Measurements from ENCODE around the gene CDCA3.
A peak's percentile ranks its signal among the peaks of the same experiment; 100 is the strongest.

The CDCA3 gene

DNA sequence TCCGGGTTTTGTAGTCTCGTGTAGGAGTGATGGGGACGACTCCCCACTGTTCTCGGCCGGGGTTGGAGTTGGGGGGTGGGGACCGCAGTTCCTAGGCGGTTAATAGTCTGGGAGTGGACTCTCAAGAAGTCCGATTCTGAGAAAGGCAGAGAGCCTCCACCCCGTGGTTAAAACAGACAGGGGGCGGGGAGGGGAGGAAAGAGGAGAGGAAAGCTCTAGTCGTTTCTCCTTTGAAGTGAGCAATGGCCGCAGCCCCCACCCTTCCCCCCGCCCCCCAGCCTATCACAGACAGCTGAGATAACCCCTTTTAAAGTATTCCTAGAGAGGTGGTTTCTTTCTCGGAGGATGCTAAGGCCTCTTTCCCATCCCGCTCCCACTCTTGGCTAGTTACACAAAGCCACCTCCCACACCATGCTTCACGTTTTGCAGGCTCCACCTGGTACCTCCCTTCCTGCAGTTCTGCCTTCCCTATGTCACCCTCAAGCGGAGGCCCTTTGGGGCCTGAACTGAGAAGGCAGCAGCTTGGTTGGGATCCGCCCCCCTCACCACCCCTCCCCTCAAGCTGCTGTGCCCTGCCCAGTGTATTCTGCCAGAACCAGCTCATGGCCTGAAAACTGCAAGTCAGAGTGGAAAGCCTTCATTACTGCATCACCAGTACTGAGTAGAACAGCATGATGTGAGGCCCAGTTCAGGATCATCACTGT lies 1.7 kb upstream of the CDCA3 start:
- peak; percentile 80 to 86 for DNase-seq

DNA sequence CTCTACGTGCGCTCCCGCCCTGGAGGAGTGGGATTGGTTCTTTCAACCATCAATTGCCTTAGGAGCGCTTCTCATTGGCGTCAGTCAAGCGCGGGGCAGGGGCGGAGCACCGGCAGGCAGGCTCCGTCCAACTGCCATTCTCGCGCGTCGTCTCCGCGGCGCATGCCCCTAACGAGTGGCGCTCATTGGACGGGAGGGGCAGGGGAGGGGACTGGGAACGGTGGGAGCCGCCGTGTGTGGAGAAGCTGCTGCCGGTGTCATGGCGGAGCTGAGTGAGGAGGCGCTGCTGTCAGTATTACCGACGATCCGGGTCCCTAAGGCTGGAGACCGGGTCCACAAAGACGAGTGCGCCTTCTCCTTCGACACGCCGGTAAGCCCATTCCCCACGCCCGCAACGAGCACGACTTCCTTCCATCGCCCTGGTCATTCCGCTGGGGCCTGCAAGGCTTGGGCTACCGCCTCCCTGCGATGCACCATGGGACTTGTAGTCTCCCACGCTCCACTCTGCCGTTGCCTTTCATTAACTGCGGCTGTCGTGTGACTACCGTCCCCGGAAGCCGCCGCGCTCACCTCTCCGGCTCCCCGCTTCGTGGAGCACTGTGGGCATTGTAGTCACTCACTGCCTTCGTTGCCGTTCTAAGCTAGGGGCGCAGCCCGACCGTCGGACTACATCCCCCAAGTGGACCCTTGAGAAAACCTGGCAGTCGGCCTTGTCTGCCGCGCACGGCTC lies 1.0 kb upstream of the CDCA3 start, which contains the start of gene USP5:
Gene USP5 (plus strand): TSS at position 230 of the 730 bp plus-strand sequence. CDS start 30 bp downstream, at position 260.
- peak; percentile 97 to 98 for DNase-seq

DNA sequence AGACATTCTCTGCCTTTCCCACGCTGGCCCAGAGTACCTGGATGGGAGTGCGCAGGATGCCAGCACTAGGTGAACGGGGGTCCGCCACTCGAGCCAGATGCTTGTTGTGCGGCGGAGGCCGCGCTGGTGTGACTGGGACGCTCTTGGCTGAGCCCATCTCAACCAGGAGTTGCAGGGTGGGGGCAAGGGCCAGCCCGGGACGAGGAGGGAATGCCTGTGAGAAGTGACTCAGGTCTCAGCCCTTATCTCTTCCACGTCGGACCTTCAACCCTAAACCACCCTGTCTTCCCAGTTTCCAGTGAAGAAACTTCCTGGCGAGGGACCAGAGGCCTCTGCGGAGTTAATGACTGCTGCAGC lies 312 bp downstream of the CDCA3 start:
- no peak for DNase-seq

DNA sequence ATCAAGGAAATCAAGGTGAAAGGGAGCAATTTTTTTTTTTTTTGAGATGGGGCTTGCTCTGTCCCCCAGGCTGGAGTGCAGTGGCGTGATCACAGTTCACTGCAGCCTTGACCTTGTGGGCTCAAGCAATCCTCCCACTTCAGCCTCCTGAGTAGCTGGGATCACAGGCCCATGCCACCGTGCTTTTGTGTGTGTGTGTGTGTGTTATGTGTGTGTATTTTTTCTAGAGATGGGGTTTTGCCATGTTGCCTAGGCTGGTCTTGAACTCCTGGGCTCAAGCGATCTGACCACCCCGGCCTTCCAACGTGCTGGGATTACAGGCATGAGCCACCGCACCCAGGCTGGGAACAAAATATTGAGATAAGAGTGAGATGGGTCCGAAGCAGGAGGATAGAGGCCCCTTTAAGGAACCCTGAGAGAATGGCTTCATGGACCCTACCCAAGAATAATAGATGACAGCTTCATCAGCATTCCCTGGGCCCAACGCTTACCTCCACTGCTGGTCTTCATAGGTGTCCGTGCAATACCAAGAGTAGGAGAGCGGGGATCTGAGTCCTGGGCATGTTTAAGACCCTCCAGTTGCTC lies 1.0 kb downstream of the CDCA3 start:
- DNase-seq: no peak

DNA sequence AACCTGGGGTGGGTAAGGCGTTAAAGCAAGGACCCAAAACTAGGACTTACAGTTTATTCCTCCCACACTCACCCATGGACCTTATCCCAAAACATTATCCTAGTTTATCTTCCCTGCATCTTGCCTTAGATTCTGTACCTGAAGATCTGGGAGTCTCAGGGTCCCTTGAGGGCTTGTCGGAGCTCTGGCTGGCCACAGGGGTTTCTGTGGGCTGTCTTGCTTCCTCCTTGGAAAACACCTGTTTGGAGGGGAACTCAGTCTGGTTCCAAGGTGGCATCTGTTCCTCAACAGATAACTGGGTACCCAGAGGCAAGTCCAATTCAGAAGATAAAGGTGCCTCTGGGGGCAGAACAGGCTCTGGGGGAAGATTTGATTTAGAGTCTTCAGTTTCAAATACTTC lies 1.7 kb downstream of the CDCA3 start:
- DNase-seq: no peak

DNA sequence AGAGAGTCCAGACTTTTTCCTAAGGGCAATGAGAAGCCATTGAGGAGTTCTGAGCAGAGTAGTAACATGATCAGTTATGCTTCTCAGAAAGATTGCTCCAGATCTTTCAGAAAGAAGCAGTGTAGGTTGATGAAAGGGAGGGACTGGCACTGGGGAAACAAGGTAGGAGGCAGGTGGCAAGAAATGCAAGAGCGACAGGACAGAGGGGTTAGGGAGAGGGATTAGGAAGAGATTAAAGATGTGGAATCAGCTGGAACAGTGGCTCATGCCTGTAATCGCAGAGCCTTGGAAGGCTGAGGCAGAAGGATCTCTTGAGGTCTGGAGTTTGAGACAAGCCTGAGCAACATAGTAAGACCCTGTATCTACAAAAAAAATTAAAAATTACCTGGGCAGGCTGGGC lies 3.4 kb downstream of the CDCA3 start:
- DNase-seq: no peak

DNA sequence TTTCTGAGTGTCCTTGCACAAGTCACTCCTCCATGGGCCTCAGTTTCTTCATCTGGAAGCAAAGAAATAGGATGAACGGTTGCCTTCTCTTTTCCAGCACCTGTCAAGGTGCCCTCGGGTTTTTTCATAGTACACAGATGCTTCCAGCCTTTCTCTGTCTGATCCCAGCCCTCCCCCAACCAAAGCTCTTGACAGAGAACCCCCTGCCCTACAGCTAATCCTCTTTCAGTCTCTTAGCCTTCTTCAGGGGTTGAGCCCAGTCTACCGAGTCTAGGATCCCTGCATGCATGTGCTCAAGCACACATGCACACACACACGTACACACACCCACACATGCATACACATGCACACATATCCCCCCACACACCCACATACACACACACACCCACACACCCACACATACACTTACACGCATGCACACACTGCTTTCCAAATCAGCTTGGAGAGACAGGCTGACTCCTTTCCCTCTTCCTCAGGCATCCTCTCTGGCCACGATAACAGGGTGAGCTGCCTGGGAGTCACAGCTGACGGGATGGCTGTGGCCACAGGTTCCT lies 4.7 kb downstream of the CDCA3 start:
- DNase-seq: no peak

DNA sequence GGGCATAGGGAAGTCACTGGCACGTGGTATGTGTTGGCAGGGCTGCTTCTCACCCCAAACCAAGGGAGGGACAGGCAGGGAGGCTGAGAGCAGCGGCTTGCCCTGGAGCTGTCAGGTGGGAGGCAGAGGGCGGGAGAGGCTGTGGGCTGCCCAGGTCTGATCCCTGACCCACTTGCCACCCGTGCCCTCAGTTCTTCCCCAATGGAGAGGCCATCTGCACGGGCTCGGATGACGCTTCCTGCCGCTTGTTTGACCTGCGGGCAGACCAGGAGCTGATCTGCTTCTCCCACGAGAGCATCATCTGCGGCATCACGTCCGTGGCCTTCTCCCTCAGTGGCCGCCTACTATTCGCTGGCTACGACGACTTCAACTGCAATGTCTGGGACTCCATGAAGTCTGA lies 5.7 kb downstream of the CDCA3 start:
- DNase-seq: no peak

DNA sequence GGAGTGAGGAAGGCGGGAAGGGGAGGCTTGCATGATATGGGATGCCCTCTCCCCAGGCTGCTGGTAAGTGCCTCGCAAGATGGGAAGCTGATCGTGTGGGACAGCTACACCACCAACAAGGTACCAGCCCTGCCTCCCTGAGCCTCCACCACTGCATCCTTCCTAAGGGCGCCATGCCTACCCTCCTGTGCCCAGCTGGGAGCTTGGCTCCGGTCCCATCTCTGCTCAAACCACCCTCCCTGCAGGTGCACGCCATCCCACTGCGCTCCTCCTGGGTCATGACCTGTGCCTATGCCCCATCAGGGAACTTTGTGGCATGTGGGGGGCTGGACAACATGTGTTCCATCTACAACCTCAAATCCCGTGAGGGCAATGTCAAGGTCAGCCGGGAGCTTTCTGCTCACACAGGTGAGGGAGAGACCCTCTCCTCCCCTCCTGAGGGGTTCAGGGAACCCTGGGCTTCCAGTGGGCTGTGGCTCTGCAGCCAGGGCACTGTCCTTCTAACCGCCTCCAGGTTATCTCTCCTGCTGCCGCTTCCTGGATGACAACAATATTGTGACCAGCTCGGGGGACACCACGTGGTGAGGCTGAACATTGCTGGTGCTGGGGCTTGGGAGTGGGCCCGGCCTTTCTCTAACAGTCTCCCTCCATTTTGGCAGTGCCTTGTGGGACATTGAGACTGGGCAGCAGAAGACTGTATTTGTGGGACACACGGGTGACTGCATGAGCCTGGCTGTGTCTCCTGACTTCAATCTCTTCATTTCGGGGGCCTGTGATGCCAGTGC lies 7.8 kb downstream of the CDCA3 start:
- no peak for DNase-seq

DNA sequence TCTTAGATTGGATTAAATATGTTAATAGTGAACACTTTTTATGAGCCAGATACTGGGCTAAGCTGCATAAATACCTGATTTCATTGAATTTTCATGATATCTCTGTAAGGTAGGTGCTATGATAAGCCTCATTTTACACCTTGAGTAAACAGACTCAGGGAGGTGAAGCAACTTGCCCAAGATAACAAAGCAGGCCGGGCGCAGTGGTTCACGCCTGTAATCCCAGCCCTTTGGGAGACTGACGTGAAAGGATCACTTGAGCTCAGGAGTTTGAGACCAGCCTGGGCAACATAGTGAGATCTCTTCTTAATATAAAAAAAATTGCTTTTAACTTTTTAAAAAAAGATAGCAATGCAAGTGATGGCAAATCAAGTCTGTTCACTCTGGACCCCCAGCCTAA lies 9.0 kb downstream of the CDCA3 start:
- no peak for DNase-seq

DNA sequence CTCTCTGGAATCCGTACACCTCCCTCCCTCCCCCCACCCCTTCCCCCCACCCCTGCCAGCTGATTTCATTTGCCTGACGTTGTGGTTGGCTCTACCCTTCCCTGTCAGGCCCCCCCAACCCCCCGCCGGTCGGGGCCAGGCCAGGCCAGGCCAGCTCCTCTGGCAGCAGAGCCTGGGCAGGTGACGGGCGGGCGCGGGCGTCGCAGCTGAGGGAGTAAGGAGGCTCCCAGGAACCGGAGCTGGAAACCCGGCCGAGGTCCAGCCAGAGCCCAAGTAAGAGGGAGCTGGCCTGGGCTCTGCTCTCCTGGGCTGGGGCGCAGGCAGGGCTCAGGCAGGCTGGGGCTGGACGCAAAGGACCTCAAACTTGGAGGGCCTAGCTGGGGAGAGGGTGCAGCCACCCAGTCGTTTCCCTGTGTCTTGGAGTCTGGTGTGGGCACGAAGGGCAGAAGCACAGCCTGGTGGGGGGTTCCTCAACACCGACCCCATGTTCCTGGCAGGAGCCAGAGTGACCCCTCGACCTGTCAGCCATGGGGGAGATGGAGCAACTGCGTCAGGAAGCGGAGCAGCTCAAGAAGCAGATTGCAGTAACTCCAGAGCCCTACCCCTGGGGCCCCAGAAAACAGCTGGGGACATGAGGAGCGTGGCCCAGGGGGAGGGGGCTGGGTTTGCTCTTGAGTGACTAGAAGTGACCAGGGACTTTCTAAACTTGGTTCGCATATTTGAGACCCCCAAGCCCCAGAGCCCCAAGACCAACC lies 10.1 kb downstream of the CDCA3 start, which contains the start of gene GNB3:
Gene GNB3 (plus strand): TSS at position 165 of the 755 bp plus-strand sequence. CDS start 363 bp downstream, at position 528.
- no peak for DNase-seq

DNA sequence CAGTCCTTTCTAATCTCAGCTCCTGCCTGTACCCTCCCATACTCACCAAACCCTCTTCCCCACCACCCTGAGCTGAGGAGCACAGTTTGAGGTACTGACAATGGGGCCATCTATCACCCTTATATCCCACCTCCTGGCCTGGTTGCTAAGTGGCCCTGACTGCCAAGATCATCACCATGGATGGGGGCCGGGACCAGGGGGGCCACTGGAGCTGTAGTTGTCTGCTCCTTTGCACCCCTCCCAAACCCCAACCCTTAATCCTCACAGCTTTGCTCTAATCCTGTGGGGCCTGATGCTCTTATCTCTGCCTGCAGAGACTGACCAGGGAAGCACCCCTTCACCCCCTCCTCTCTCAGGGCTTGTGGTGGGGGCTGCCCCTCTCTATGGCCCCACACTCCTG lies 10.8 kb downstream of the CDCA3 start:
- DNase-seq: no peak

DNA sequence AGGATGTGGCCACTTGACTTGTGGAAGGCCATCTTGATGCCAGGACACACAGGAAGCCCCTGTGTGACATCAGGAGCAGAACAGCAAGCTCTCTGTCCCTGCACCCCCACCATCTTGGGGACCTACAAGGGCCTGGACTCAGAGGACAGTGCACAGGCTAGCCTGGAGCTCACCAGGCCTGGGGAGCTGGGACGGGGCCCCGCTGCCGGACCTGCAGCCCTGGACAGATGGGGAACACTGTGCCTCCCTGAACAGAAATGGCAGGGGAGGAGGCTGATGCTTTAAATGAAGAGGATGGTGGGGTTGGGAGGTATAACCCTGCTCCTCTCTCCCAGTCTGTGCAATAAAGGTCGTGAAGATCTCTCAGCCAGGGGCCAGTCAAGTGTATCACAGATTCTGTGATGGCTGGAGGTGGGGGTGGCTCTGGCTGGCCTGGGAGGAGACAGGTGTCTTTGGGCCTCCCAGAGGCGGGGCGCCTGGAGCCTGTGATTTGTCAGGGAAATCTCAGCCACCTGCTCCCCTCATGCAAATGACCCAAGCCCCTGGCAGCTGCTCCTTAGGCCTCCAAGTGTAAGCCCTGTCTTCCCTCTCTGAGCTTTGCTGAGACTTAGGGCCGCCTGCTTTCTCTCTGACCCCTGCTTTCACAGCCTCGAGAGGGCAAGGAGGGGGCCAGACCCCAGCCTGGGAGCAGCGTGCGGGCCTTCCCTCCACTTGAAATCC lies 11.4 kb downstream of the CDCA3 start:
- no peak for DNase-seq

DNA sequence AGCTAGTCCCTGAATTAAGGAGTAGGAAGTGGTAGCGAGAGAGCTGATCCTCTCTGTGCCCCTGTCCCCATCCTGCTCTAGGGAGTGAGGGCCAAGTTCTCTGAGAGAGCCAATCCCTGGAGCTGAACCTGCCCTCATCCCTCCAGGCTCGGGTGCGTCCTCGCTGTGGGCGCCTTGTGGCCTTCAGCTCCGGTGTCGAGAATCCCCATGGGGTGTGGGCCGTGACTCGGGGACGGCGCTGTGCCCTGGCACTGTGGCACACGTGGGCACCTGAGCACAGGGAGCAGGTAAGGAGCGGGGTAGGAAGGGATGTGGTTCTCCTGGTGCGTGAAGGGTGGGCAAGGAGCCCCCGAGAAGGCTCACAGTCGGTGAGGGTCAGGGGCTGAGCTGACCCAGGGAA lies 12.2 kb downstream of the CDCA3 start:
- DNase-seq: no peak

DNA sequence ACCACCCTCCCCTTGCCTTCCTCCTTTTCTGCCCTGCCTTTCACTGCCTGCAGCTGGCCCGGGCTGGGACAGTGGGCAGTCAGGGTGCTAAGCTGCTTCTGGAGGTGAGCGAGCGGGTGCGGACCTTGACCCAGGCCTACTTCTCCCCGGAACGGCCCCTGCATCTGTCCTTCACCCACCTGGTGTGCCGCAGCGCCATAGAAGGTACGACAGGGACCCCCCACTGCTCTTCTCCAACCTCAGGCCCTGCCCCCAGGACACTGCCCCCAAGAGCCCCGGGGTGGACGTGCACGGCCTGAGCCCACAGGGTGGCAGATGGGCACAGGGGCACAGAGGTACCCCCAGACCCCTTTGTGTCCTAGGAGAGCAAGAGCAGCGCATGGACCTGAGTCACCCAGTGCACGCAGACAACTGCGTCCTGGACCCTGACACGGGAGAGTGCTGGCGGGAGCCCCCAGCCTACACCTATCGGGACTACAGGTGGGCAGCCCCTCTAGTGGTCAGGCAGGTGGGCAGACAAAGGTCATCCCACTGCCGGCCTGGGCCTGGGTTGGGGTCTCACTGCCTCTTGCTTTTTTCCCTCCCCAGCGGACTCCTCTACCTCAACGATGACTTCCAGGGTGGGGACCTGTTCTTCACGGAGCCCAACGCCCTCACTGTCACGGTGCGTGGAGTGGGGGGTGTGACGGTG lies 13.6 kb downstream of the CDCA3 start:
- DNase-seq: no peak

DNA sequence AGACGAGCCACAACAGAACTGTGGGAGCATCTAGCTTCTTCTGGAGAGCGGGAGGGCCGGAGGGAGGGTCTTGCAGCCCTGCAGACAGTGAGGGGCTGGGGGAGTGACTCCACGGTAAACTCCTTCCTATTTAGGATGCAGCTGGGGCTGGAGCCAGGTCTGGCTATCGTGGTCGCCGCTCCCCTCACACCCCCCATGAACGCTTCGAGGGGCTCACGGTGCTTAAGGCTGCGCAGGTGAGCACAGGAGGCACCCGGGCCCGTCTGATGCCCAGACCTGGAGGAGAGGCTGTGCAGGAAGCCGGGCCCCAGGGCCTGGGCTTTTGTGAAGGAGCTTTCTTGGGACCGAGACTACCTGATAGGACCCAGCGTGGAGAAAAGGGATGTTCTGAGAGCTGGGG lies 14.2 kb downstream of the CDCA3 start:
- no peak for DNase-seq

DNA sequence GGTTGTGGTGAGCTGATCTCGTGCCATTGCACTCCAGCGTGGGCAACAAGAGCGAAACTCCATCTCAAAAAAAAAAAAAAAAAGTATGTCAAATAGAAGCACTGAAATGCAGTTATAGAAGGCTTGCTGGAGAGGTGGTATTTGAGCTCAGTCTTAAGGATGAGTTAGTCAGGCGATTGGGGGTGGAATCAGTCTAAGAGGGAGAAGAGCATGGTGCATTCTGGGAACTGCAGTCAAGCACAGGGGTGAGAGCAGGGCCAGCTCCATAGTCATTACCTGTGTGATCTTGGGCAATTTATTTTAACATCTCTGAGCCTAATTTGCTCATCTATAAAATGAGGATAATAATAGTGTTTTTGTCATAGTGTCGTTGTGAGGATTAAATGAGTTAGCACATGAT lies 16.2 kb downstream of the CDCA3 start:
- DNase-seq: no peak

DNA sequence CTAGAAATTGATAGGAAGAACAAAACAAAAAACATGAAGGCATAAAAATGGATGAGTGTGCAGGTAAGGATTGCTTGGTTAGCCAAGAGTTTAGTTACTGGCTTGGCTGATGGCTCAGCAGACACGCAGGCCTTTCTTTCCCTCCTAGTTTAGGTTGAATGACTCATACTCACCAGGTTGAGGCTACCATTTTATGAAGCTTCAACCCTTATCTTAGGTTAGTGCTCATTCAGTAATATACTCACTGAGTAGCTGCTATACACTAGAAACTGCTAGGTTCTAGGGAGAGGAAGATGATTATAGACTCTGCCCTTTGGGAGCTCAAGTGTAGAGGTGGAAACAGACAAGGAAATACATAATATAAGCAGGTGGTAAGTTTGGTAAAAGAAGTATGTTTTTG lies 16.8 kb downstream of the CDCA3 start:
- DNase-seq: no peak

DNA sequence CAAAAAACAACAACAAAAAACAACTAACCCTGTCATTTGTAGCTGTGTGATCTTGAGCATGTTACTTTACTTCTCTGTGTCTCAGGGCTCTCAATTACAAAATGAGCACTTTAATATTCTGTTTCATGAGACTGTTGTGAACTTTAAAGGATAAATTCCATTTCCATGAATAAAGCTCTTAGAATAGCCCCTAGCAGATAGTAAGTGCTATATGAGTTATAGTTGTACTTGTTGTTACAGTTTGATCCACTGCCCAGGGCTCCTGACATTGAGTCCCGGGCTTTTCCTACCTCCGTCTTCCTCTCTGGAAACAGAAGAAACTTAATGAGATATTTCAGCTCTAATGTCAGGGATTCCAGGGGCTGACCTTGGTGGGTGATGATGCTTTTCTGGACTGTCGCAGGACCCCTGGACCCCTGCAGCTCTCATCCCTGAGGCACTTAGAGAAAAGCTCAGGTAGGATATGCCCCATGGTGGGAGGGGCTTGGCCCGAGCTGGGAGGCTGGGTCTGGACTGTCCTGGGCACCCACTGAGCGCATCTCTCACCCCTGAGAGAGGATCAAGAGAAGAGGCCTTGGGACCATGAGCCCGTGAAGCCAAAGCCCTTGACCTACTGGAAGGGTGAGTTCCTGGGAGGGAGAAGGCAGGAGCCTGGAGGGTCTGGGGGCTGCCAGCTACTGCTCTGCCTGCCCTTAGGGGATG lies 17.7 kb downstream of the CDCA3 start:
- DNase-seq: no peak

DNA sequence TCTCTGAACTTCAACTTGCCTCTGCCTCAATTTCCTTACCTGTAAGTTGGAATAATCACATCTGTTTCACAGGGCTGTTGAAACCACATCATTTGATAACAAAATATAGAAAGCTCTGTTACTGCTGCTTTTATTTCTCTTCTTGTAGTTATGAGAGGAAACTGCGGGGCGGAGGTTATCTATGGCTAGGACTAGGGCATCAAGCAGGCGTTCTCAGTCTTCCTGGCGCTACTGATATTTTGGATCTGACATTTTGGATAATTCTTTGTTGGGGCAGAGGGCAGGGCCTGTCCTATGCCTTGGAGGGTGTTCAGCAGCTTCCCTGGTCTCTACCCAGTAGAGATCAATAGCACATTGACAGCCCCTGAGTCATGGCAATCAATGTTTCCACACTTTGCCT lies 19.0 kb downstream of the CDCA3 start:
- no peak for DNase-seq

All from activated CD4-positive, alpha-beta T cell treated with anti-CD3 and anti-CD28 coated beads, Interleukin-2, amount 50 U/mL, for 48 hours (primary cell).